Lower lobe of right lung (tissue), 2 donors: ENCODE results near the gene YY1AP1. TPM values are rescaled to one million over a fixed set of nuclear protein-coding genes. Genes with fewer than 3 reads are reported as not detected.
"Not testable (repeated sequence)": the region's sequence is repeated elsewhere in the genome, so short reads cannot be mapped to it uniquely, and the experiment has no call there.

Source experiments
- ATAC-seq, 2 donors: fragments of 200-7000 bp; cut with Tn5 transposase; one replicate each; pipeline ENCODE4 v1.9.1; 2020 to 2022; ENCODE audit warnings: mild to moderate bottlenecking in 2 of 2, moderate library complexity in 2 of 2
- DNase-seq: peaks from one replicate; pipeline ENCODE4 v3.0.0-alpha.2; 2020
- H3K27ac ChIP-seq: fragments of 200-600 bp; one replicate; pipeline ENCODE4 v1.8.0; 2022
- H3K27me3 ChIP-seq: fragments of 200-600 bp; one replicate; pipeline ENCODE4 v1.8.0; 2022; ENCODE audit warnings: low read depth
- H3K36me3 ChIP-seq: fragments of 200-600 bp; one replicate; pipeline ENCODE4 v1.8.0; 2022; ENCODE audit warnings: mild to moderate bottlenecking
- H3K4me1 ChIP-seq: fragments of 200-600 bp; one replicate; pipeline ENCODE4 v1.8.0; 2022
- H3K4me3 ChIP-seq: fragments of 200-600 bp; one replicate; pipeline ENCODE4 v1.8.0; 2022; ENCODE audit warnings: mild to moderate bottlenecking
- H3K9me3 ChIP-seq: fragments of 200-600 bp; one replicate; pipeline ENCODE4 v1.8.0; 2022
- CTCF ChIP-seq: fragments of 200-600 bp; IDR thresholded peaks from one replicate; pipeline ENCODE4 v1.8.0; 2022; ENCODE audit warnings: antibody characterized with exemption, mild to moderate bottlenecking
- intact Hi-C: fragments of 100-400 bp; cut with DNase I; formaldehyde crosslinking; loops from one replicate; pipeline ENCODE4 v1.11.0; 2022
- long read RNA-seq: library from polyadenylated mRNA; unstranded; transcript quantifications from one replicate; pipeline ENCODE4 v2.0.0, GENCODE V29; 2021
- total RNA-seq: library from RNA; stranded (reverse); fragmentation: NEBNext Ultra II Directional; extraction: Animal tissue kit (Norgen Biotek cat#: 25700); gene quantifications from one replicate; pipeline ENCODE4 v1.2.1, GENCODE V29; 2021
- donor health status: DM: no; HTN: yes; CAD: no; lungs with severe emphysema.

YY1AP1 gene
- total RNA-seq = 55.3 TPM
- long read RNA-seq, transcript YY1AP1-212 (11 exons, 2,654 nt) = minor isoform, 15 of 82 reads
- long read RNA-seq, transcript YY1AP1-205 (11 exons, 2,663 nt) = major isoform, 23 of 82 reads
- long read RNA-seq, partial matches to known transcripts = 14 of 82 reads
- long read RNA-seq, other reads (novel, unspliced or antisense) = 23 of 82 reads

- H3K36me3 ChIP-seq = peaks cover 10% of the 10 kb centered on the region
- intact Hi-C loops = no loop called here
- H3K9me3 ChIP-seq = no peaks in the 10 kb centered on the region
- no peaks in the 10 kb centered on the region for H3K27me3 ChIP-seq
- H3K4me3 ChIP-seq = peak within 1 kb of the TSS; percentile 98
- peak within 1 kb of the TSS; percentile 99 for H3K27ac ChIP-seq
- ATAC-seq (peak; percentile 97 to 98), DNase-seq (peak; percentile 94)
- peaks cover 43% of the 10 kb centered on the region for H3K4me1 ChIP-seq
- no peak for TF ChIP-seq CTCF
These were observed at the start of gene YY1AP1 for GRCh38 chr1:155688324-155689080. Gene YY1AP1, minus strand, starts transcription at chr1:155688774. Its CDS starts 8,338 bp downstream, at chr1:155680436.

DNA sequence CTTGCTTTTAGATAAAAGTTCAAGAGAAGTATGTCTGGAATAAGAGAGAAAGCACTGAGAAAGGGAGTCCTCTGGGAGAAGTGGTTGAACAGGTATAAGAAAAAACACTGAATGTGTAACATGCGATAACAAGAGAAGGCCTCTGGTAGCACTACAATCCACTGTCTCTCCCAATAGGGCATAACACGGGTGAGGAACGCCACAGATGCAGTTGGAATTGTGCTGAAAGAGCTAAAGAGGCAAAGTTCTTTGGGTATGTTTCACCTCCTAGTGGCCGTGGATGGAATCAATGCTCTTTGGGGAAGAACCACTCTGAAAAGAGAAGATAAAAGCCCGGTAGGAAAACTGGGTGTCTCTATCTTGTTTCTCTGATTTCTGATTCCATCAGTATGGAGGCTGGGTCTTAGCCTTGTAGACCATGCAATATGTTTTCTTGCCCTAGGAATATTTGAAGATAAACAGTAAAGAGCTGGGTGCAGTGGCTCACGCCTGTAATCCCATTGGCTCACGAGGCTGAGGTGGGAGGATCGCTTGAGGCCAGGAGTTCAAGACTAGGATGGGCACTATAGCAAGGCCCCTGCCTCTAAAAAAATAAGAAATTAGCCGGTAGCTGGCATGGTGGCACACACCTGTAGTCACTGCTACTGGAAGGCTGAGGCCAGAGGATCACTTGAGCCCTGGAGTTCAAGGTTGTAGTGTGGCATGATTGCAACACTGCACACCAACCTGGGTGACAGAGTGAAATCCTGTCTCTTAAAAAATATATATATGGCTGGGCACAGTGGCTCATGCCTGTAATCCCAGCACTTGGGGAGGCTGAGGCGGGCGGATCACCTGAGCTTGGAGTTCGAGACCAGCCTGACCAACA is 40.7 kb upstream of the YY1AP1 start:
- intact Hi-C loops = no loop called here
- Histone ChIP-seq H3K4me1 (no peaks in the 10 kb centered on the region), H3K4me3 (no peak overlapping the region), H3K27ac (no peak overlapping the region), H3K27me3 (no peaks in the 10 kb centered on the region), H3K9me3 (no peaks in the 10 kb centered on the region), H3K36me3 (peaks cover 52% of the 10 kb centered on the region)
- peak; percentile 62 for TF ChIP-seq CTCF
- peak; percentile 67 to 75 for ATAC-seq
- DNase-seq = no peak

DNA sequence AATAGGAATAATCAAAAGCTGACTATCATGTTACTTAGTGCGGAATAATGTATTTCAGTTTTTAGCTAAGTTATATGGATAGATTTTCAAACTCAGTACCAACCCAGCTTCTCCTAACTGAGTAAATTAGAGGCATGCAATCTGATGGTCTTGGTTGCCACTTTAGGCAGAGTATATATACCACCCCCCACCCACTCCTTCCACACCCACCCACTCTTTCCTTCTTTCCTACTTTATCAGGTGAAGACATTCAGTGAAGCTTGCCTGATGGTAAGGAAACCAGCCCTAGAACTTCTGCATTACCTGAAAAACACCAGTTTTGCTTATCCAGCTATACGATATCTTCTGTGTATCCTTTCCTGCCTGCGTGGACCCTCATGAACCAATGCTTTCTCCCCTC is 36.6 kb upstream of the YY1AP1 start:
- intact Hi-C loops = no loop called here
- no peak for TF ChIP-seq CTCF
- H3K36me3 ChIP-seq = peaks cover 50% of the 10 kb centered on the region
- no peaks in the 10 kb centered on the region for H3K27me3 ChIP-seq
- no peaks in the 10 kb centered on the region for H3K9me3 ChIP-seq
- no peak overlapping the region for H3K27ac ChIP-seq
- no peak overlapping the region for H3K4me3 ChIP-seq
- no peak for DNase-seq
- ATAC-seq = no peak
- H3K4me1 ChIP-seq = no peaks in the 10 kb centered on the region

- TF ChIP-seq CTCF = no peak
- intact Hi-C loops = no loop called here
- DNase-seq (no peak), ATAC-seq (no peak)
- Histone ChIP-seq H3K27ac (no peak overlapping the region), H3K27me3 (no peaks in the 10 kb centered on the region), H3K4me3 (no peak overlapping the region), H3K9me3 (no peaks in the 10 kb centered on the region), H3K4me1 (no peaks in the 10 kb centered on the region), H3K36me3 (peaks cover 56% of the 10 kb centered on the region)
These were observed 31.1 kb upstream of the YY1AP1 start for GRCh38 chr1:155719703-155720102.

DNA sequence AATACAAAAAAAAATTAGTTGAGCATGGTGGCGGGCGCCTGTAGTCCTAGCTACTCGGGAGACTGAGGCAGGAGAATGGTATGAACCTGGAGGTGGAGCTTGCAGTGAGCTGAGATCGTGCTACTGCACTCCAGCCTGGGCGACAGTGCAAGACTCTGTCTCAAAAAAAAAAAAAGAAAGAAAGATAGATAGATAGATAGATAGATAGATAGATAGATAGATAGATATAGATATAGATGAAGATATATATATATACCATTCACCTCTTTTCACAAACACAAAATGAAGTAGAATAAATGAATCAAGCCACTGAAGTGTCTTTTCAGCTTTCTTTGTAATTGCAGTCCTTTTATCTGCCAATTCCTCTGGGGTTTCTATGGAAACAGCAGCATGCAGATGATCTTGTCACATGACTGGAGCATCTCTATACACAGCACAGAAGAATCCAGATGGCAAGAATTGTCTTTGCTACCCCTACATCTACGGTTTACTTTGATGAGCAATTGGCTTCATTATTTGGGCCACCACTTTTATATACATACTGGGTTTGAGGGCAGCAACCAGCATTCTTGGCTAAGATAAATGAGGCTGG is 30.0 kb upstream of the YY1AP1 start:
- H3K27ac ChIP-seq, ATAC-seq, intact Hi-C loops, DNase-seq, H3K27me3 ChIP-seq, H3K4me1 ChIP-seq, H3K9me3 ChIP-seq, H3K4me3 ChIP-seq: not testable (repeated sequence)
- H3K36me3 ChIP-seq = peaks cover 53% of the 10 kb centered on the region
